Natural killer cell treated with Interleukin-12 subunit alpha and Interleukin-12 subunit beta and Interleukin-15 and Interleukin-18, amount 100 ng/mL, for 72 hours (primary cell): Measurements from ENCODE around the gene DNAI1. TPM values are rescaled to one million over a fixed set of nuclear protein-coding genes. Genes with fewer than 3 reads are reported as not detected.

Experiments used
- ATAC-seq, 2 donors: fragments of 150-1000 bp; cut with Tn5 transposase in 1 of 2; sonication (Bioruptor Pico), chemical (Tn5 transposase) in 1 of 2; 2 replicates each; pipeline ENCODE4 v1.10.0; 2021
- DNase-seq: peaks from one replicate; pipeline ENCODE4 v3.0.0; 2022; ENCODE audit warnings: low spot score
- H3K27ac Mint-ChIP-seq, 2 donors: 1 replicate in 1 of 2; 2 replicates in 1 of 2; pipeline ENCODE4 v1.8.0; 2022; ENCODE audit warnings: mixed read lengths in 2 of 2, mild to moderate bottlenecking in 1 of 2, moderate library complexity in 1 of 2
- H3K27me3 Mint-ChIP-seq, 2 donors: 1 replicate in 1 of 2; 2 replicates in 1 of 2; pipeline ENCODE4 v1.8.0; 2022; ENCODE audit warnings: mixed read lengths in 2 of 2
- H3K36me3 Mint-ChIP-seq: one replicate; pipeline ENCODE4 v1.8.0; 2022; ENCODE audit warnings: mixed read lengths
- H3K4me1 Mint-ChIP-seq, 2 donors: 1 replicate in 1 of 2; 2 replicates in 1 of 2; pipeline ENCODE4 v1.8.0; 2022; ENCODE audit warnings: low read depth in 2 of 2, mixed read lengths in 2 of 2, mild to moderate bottlenecking in 1 of 2
- H3K4me3 Mint-ChIP-seq: one replicate; pipeline ENCODE4 v1.8.0; 2022; ENCODE audit warnings: mixed read lengths
- H3K9me3 Mint-ChIP-seq: 2 replicates; pipeline ENCODE4 v1.8.0; 2022; ENCODE audit warnings: mixed read lengths
- total RNA-seq, 2 donors: library from RNA; stranded (reverse); gene quantifications; one replicate each; pipeline ENCODE4 v1.2.3, GENCODE V29; 2022

DNAI1 gene
- total RNA-seq, 2 donors from 2014 or later, result not detected

- Mint-ChIP-seq H3K36me3 (no peaks in the 10 kb centered on the region), H3K27ac (no peak overlapping the region), H3K9me3 (no peaks in the 10 kb centered on the region), H3K4me1 (no peaks in the 10 kb centered on the region), H3K27me3 (peaks cover 0 to 4% of the 10 kb centered on the region in 2 donors), H3K4me3 (no peak overlapping the region)
- ATAC-seq (no peak), DNase-seq (no peak)
These were observed 57.4 kb downstream of the DNAI1 start for GRCh38 chr9:34515959-34516358.

GRCh38 chr9:34517185-34517584 lies 58.6 kb downstream of the DNAI1 start:
- Mint-ChIP-seq H3K27me3 (peaks cover under 1 to 4% of the 10 kb centered on the region in 2 donors), H3K4me3 (no peak overlapping the region), H3K36me3 (no peaks in the 10 kb centered on the region), H3K27ac (no peak overlapping the region), H3K9me3 (no peaks in the 10 kb centered on the region), H3K4me1 (peaks cover 0 to under 1% of the 10 kb centered on the region in 2 donors)
- DNase-seq (no peak), ATAC-seq (no peak)

- Mint-ChIP-seq H3K27ac (no peak overlapping the region), H3K36me3 (no peaks in the 10 kb centered on the region), H3K4me3 (no peak overlapping the region), H3K27me3 (peaks cover 4 to 7% of the 10 kb centered on the region in 2 donors), H3K9me3 (no peaks in the 10 kb centered on the region), H3K4me1 (peaks cover 4 to 6% of the 10 kb centered on the region in 2 donors)
- DNase-seq (no peak), ATAC-seq (no peak)
These were observed 59.6 kb downstream of the DNAI1 start for GRCh38 chr9:34518110-34518616.

GRCh38 chr9:34518896-34519295 lies 60.3 kb downstream of the DNAI1 start:
- Mint-ChIP-seq H3K27me3 (peaks cover 4 to 7% of the 10 kb centered on the region in 2 donors), H3K36me3 (no peaks in the 10 kb centered on the region), H3K9me3 (no peaks in the 10 kb centered on the region), H3K27ac (no peak overlapping the region), H3K4me3 (no peak overlapping the region), H3K4me1 (peaks cover 4 to 6% of the 10 kb centered on the region in 2 donors)
- ATAC-seq (no peak), DNase-seq (no peak)

GRCh38 chr9:34519321-34520020 lies 60.9 kb downstream of the DNAI1 start:
- DNase-seq, result no peak
- no peak overlapping the region for H3K27ac Mint-ChIP-seq

GRCh38 chr9:34520096-34520495 lies 61.5 kb downstream of the DNAI1 start:
- DNase-seq (no peak), ATAC-seq (no peak)
- no peak overlapping the region for H3K4me3 Mint-ChIP-seq
- peaks cover 4 to 6% of the 10 kb centered on the region in 2 donors for H3K4me1 Mint-ChIP-seq
- no peaks in the 10 kb centered on the region for H3K9me3 Mint-ChIP-seq
- no peak overlapping the region for H3K27ac Mint-ChIP-seq
- no peaks in the 10 kb centered on the region for H3K36me3 Mint-ChIP-seq
- H3K27me3 Mint-ChIP-seq, result peaks cover 9 to 16% of the 10 kb centered on the region in 2 donors

More at GRCh38 chr9:34519321-34520020, 60.9 kb downstream of the DNAI1 start:
- Mint-ChIP-seq H3K27me3 (peaks cover 5 to 10% of the 10 kb centered on the region in 2 donors), H3K36me3 (no peaks in the 10 kb centered on the region), H3K4me1 (peaks cover 4 to 6% of the 10 kb centered on the region in 2 donors), H3K9me3 (no peaks in the 10 kb centered on the region), H3K4me3 (no peak overlapping the region)
- ATAC-seq, result no peak

GRCh38 chr9:34520505-34521385 lies 62.1 kb downstream of the DNAI1 start:
- H3K9me3 Mint-ChIP-seq, result no peaks in the 10 kb centered on the region
- H3K27ac Mint-ChIP-seq, result no peak overlapping the region
- DNase-seq (no peak), ATAC-seq (no peak)
- H3K27me3 Mint-ChIP-seq, result peaks cover 14 to 23% of the 10 kb centered on the region in 2 donors
- H3K4me1 Mint-ChIP-seq, result peaks cover 4 to 6% of the 10 kb centered on the region in 2 donors
- H3K36me3 Mint-ChIP-seq, result no peaks in the 10 kb centered on the region
- H3K4me3 Mint-ChIP-seq, result no peak overlapping the region

GRCh38 chr9:34521406-34522045 lies 62.9 kb downstream of the DNAI1 start:
- Mint-ChIP-seq H3K27me3 (peaks cover 19 to 28% of the 10 kb centered on the region in 2 donors), H3K36me3 (no peaks in the 10 kb centered on the region), H3K9me3 (no peaks in the 10 kb centered on the region), H3K27ac (no peak overlapping the region), H3K4me3 (no peak overlapping the region), H3K4me1 (peaks cover 4 to 6% of the 10 kb centered on the region in 2 donors)
- ATAC-seq (no peak), DNase-seq (no peak)

- Mint-ChIP-seq H3K27ac (peak overlapping the region in 1 of 2 donors; percentile 18), H3K4me3 (peak overlapping the region; percentile 75), H3K36me3 (no peaks in the 10 kb centered on the region), H3K27me3 (peaks cover 19 to 28% of the 10 kb centered on the region in 2 donors), H3K9me3 (no peaks in the 10 kb centered on the region), H3K4me1 (peaks cover 4 to 6% of the 10 kb centered on the region in 2 donors)
- ATAC-seq, result no peak
- no peak for DNase-seq
These were observed 63.7 kb downstream of the DNAI1 start for GRCh38 chr9:34522091-34522887.

- Mint-ChIP-seq H3K4me3 (peak within 1 kb of the TSS; percentile 75), H3K36me3 (no peaks in the 10 kb centered on the region), H3K4me1 (peaks cover 4 to 6% of the 10 kb centered on the region in 2 donors), H3K27ac (peak within 1 kb of the TSS in 1 of 2 donors; percentile 18), H3K9me3 (no peaks in the 10 kb centered on the region), H3K27me3 (peaks cover 19 to 28% of the 10 kb centered on the region in 2 donors)
- ATAC-seq (peak; percentile 98 to 99), DNase-seq (peak; percentile 92)
These were observed 64.6 kb downstream of the DNAI1 start, which contains the start of gene ENHO for GRCh38 chr9:34522971-34523797. TSS of gene ENHO (minus strand) at chr9:34522990. CDS start at chr9:34521695, 1,295 bp downstream.

GRCh38 chr9:34524349-34524748 lies 65.7 kb downstream of the DNAI1 start:
- no peak overlapping the region for H3K27ac Mint-ChIP-seq
- H3K36me3 Mint-ChIP-seq, result no peaks in the 10 kb centered on the region
- H3K4me1 Mint-ChIP-seq, result peaks cover 4 to 6% of the 10 kb centered on the region in 2 donors
- DNase-seq (no peak), ATAC-seq (no peak)
- peaks cover 19 to 33% of the 10 kb centered on the region in 2 donors for H3K27me3 Mint-ChIP-seq
- no peak overlapping the region for H3K4me3 Mint-ChIP-seq
- H3K9me3 Mint-ChIP-seq, result no peaks in the 10 kb centered on the region

- H3K4me3 Mint-ChIP-seq, result no peak overlapping the region
- H3K27me3 Mint-ChIP-seq, result peaks cover 31 to 47% of the 10 kb centered on the region in 2 donors
- no peaks in the 10 kb centered on the region for H3K36me3 Mint-ChIP-seq
- peaks cover 4 to 6% of the 10 kb centered on the region in 2 donors for H3K4me1 Mint-ChIP-seq
- no peak overlapping the region for H3K27ac Mint-ChIP-seq
- ATAC-seq (no peak), DNase-seq (no peak)
- no peaks in the 10 kb centered on the region for H3K9me3 Mint-ChIP-seq
These were observed 67.4 kb downstream of the DNAI1 start for GRCh38 chr9:34526026-34526425.
